ENCODE results near the gene GPRASP3.
A peak's percentile ranks its signal among the peaks of the same experiment; 100 is the strongest.
"Not testable (repeated sequence)": the region's sequence is repeated elsewhere in the genome, so short reads cannot be mapped to it uniquely, and the experiment has no call there.

Gene GPRASP3

GRCh38 chrX:102720237-102721168 lies at the start of gene GPRASP3:
Gene GPRASP3 (plus strand): TSS chrX:102720743. CDS start chrX:102748996, 28,253 bp downstream.
- Histone ChIP-seq H3K9me3 (ENCODE audit: control insufficient read depth, insufficient read depth, low read length) (no peaks in the 10 kb centered on the region), H3K9ac (ENCODE audit: low read depth, low read length) (peak within 1 kb of the TSS; percentile 69), H3K4me1 (ENCODE audit: insufficient read depth, low read length) (peaks cover 10% of the 10 kb centered on the region), H3K36me3 (ENCODE audit: insufficient read depth, low read length) (no peaks in the 10 kb centered on the region)

DNA sequence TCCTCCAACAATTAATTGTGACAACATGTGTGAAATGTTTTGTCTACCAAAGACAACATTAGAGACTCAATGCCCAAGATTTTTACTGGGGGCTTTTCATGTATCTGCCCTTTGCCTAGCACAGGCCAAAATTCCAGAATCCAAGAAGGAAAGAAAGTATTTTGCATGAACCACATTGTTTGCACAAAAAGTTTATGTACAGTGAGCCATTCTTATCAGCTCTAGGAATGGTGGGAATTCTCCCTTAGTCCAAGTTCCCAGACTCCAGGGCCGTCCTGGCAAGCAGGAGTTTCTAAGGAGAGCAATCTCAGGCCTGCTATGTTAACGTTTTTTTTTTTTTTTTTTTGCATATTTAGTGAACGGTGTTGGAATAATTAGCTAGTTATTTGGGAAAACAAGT lies 47.7 kb upstream of the GPRASP3 start:
- no peaks in the 10 kb centered on the region for H3K9me3 ChIP-seq (ENCODE audit: control insufficient read depth, insufficient read depth, low read length)
- no peak overlapping the region for H3K9ac ChIP-seq (ENCODE audit: low read depth, low read length)
- H3K36me3 ChIP-seq (ENCODE audit: insufficient read depth, low read length): no peaks in the 10 kb centered on the region
- peaks cover 3% of the 10 kb centered on the region; the same call in 1 of the 2 replicates for H3K4me1 ChIP-seq (ENCODE audit: insufficient read depth, low read length)

DNA sequence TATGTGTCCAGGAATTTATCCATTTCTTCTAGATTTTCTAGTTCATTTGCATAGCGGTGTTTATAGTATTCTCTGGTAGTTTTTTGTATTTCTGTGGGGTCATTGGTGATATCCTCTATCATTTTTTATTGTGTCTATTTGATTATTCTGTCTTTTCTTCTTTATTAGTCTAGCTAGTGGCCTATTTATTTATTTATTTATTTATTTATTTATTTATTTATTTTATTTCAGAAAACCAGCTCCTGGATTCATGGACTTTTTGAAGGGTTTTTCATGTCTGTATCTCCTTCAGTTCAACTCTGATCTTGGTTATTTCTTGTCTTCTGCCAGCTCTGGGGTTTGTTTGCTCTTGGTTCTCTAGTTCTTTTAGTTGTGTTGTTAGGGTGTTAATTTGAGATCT lies 43.1 kb upstream of the GPRASP3 start:
- not testable (repeated sequence) for H3K4me1 ChIP-seq (ENCODE audit: insufficient read depth, low read length); H3K36me3 ChIP-seq (ENCODE audit: insufficient read depth, low read length); H3K9me3 ChIP-seq (ENCODE audit: control insufficient read depth, insufficient read depth, low read length); H3K9ac ChIP-seq (ENCODE audit: low read depth, low read length)

DNA sequence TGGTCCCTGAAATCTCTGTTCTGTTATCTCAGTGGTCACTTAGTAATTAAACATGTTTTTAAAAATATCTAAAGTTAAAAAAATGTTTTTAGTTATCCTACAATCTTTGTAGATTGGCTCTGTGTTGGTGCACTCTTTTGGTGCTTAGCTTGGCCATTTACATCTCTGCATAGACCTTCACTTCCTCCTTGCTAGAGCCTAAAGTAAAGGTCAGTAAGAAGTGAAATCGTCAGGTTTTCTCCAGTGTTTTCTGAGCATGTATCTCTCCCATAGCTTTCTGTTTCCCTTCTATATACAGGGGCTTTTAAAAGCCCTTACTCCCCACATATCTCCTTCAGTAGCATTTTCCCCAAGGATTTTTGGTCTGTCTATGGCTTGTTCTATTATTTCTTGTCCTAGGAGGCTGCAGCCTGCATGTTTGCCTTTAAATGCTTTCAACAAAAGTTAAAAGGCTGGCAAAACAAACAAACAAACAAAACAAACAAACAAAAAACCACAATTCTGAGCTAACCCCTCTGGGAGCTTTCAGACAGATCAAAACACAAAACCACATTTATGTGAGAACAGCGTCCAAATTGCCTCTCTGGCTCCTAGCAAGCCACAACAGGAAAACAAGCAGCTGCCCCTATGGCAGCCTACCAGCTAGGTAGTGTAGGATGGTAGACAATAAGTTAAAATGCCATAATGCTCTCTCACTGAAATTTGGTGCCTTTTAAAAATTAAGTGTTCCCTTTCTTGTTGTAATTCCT lies 35.6 kb upstream of the GPRASP3 start:
- Histone ChIP-seq H3K9ac (ENCODE audit: low read depth, low read length) (no peak overlapping the region), H3K4me1 (ENCODE audit: insufficient read depth, low read length) (no peaks in the 10 kb centered on the region)

DNA sequence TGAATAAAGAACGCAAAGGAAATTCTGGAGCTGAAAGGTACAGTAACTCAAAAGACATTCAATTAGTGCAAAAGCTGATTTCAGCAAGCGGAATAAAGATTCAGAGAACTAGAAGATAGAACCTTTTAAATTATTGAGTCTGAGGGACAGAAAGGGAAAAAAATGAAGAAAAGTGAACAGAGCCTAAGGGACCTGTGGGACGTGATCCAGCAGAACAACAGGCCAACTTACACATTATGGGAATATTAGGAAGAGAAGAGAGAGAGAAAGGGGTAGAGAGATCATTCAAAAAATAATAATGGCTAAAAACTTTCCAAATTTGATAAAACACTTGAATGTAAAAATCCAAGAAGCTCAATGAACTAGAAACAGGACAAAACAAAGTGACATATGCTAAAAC lies 25.8 kb upstream of the GPRASP3 start:
- H3K9me3 ChIP-seq (ENCODE audit: control insufficient read depth, insufficient read depth, low read length): no peaks in the 10 kb centered on the region; the same call in 1 of the 2 replicates

More for the DNA sequence above, 35.6 kb upstream of the GPRASP3 start:
- Histone ChIP-seq H3K9me3 (ENCODE audit: control insufficient read depth, insufficient read depth, low read length) (no peaks in the 10 kb centered on the region), H3K36me3 (ENCODE audit: insufficient read depth, low read length) (no peaks in the 10 kb centered on the region)

GRCh38 chrX:102696306-102696705 lies 24.2 kb upstream of the GPRASP3 start:
- no peak overlapping the region for H3K9ac ChIP-seq (ENCODE audit: low read depth, low read length)
- no peaks in the 10 kb centered on the region for H3K36me3 ChIP-seq (ENCODE audit: insufficient read depth, low read length)
- H3K9me3 ChIP-seq (ENCODE audit: control insufficient read depth, insufficient read depth, low read length): no peaks in the 10 kb centered on the region; the same call in 1 of the 2 replicates
- no peaks in the 10 kb centered on the region for H3K4me1 ChIP-seq (ENCODE audit: insufficient read depth, low read length)

More for the DNA sequence above, 25.8 kb upstream of the GPRASP3 start:
- H3K4me1 ChIP-seq (ENCODE audit: insufficient read depth, low read length): no peaks in the 10 kb centered on the region
- no peaks in the 10 kb centered on the region for H3K36me3 ChIP-seq (ENCODE audit: insufficient read depth, low read length)
- no peak overlapping the region for H3K9ac ChIP-seq (ENCODE audit: low read depth, low read length)

- Histone ChIP-seq H3K36me3 (ENCODE audit: insufficient read depth, low read length) (no peaks in the 10 kb centered on the region), H3K4me1 (ENCODE audit: insufficient read depth, low read length) (no peaks in the 10 kb centered on the region), H3K9ac (ENCODE audit: low read depth, low read length) (no peak overlapping the region), H3K9me3 (ENCODE audit: control insufficient read depth, insufficient read depth, low read length) (no peaks in the 10 kb centered on the region)
Observed at GRCh38 chrX:102697494-102697893, 23.0 kb upstream of the GPRASP3 start.

- Histone ChIP-seq H3K9me3 (ENCODE audit: control insufficient read depth, insufficient read depth, low read length) (no peaks in the 10 kb centered on the region), H3K9ac (ENCODE audit: low read depth, low read length) (no peak overlapping the region), H3K4me1 (ENCODE audit: insufficient read depth, low read length) (no peaks in the 10 kb centered on the region), H3K36me3 (ENCODE audit: insufficient read depth, low read length) (no peaks in the 10 kb centered on the region)
Observed at GRCh38 chrX:102708900-102709299, 11.6 kb upstream of the GPRASP3 start.

- Histone ChIP-seq H3K9ac (ENCODE audit: low read depth, low read length) (peak overlapping the region; percentile 62; the same call in 1 of the 2 replicates), H3K36me3 (ENCODE audit: insufficient read depth, low read length) (no peaks in the 10 kb centered on the region), H3K9me3 (ENCODE audit: control insufficient read depth, insufficient read depth, low read length) (no peaks in the 10 kb centered on the region), H3K4me1 (ENCODE audit: insufficient read depth, low read length) (no peaks in the 10 kb centered on the region)
Observed at GRCh38 chrX:102711872-102712215, 8.7 kb upstream of the GPRASP3 start.

- no peaks in the 10 kb centered on the region for H3K4me1 ChIP-seq (ENCODE audit: insufficient read depth, low read length)
- H3K9me3 ChIP-seq (ENCODE audit: control insufficient read depth, insufficient read depth, low read length): no peaks in the 10 kb centered on the region
- H3K36me3 ChIP-seq (ENCODE audit: insufficient read depth, low read length): no peaks in the 10 kb centered on the region
- H3K9ac ChIP-seq (ENCODE audit: low read depth, low read length): peak within 1 kb of the TSS; percentile 62
Observed at GRCh38 chrX:102712216-102712966, 8.2 kb upstream of the GPRASP3 start, which contains the start of gene GPRASP2. Gene GPRASP2 (plus strand): TSS chrX:102712448. CDS start chrX:102714870, 2,422 bp downstream.

DNA sequence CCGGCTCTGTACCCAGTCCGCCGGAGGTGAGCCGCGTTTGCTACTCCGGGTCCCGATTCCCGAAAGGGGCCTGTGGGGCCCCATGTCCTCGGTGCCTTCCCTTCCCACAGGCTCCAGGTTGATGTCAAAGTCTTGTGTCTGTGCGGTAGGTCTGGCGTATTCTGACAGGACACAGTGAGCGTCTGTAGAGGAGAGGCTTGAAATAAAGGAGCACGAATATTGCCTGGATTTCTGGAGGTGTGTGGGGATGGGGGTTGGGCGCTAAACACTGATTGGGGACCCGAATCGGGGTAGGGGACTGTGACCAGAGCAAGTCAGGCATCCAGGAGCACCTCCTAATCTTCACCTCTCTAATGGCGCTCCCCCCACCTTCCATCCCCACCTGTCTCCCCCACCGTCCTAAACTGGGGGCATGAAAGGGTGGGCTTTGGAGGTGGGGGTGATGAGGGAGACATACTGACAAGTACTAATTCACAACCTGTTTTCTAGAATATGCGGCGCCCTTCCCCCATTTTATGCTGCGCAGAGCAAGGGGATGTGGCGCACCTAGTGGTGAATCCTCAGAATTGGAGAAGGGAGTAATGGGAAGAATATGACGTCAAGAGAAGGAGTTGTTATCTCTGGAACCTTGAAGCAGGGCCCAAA lies 7.4 kb upstream of the GPRASP3 start:
- Histone ChIP-seq H3K36me3 (ENCODE audit: insufficient read depth, low read length) (no peaks in the 10 kb centered on the region), H3K9me3 (ENCODE audit: control insufficient read depth, insufficient read depth, low read length) (no peaks in the 10 kb centered on the region), H3K9ac (ENCODE audit: low read depth, low read length) (peak overlapping the region; percentile 62), H3K4me1 (ENCODE audit: insufficient read depth, low read length) (no peaks in the 10 kb centered on the region)

DNA sequence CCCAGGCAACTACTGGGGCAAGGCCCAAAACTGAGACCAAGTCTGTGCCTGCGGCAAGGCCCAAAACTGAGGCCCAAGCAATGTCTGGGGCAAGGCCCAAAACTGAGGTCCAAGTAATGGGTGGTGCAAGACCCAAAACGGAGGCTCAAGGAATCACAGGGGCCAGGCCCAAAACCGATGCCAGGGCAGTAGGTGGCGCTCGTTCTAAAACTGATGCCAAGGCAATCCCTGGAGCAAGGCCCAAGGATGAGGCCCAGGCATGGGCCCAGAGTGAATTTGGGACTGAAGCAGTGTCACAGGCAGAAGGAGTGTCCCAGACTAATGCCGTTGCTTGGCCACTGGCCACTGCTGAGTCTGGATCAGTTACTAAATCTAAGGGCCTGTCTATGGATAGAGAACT lies 5.5 kb upstream of the GPRASP3 start:
- Histone ChIP-seq H3K36me3 (ENCODE audit: insufficient read depth, low read length) (no peaks in the 10 kb centered on the region), H3K9me3 (ENCODE audit: control insufficient read depth, insufficient read depth, low read length) (no peaks in the 10 kb centered on the region), H3K9ac (ENCODE audit: low read depth, low read length) (no peak overlapping the region), H3K4me1 (ENCODE audit: insufficient read depth, low read length) (no peaks in the 10 kb centered on the region)

DNA sequence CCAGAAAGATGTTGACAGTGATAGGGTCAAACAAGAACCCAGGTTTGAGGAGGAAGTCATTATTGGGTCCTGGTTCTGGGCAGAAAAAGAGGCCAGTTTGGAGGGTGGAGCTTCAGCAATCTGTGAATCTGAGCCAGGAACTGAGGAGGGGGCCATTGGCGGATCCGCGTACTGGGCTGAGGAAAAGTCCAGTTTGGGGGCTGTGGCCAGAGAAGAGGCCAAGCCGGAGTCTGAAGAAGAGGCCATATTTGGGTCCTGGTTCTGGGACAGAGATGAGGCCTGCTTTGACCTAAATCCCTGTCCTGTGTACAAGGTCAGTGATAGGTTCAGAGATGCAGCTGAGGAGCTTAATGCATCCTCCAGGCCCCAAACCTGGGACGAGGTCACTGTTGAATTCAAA lies 4.6 kb upstream of the GPRASP3 start:
- Histone ChIP-seq H3K9me3 (ENCODE audit: control insufficient read depth, insufficient read depth, low read length) (no peaks in the 10 kb centered on the region), H3K36me3 (ENCODE audit: insufficient read depth, low read length) (no peaks in the 10 kb centered on the region), H3K9ac (ENCODE audit: low read depth, low read length) (no peak overlapping the region), H3K4me1 (ENCODE audit: insufficient read depth, low read length) (no peaks in the 10 kb centered on the region)

GRCh38 chrX:102721169-102721506 lies 595 bp downstream of the GPRASP3 start:
- H3K9me3 ChIP-seq (ENCODE audit: control insufficient read depth, insufficient read depth, low read length); H3K36me3 ChIP-seq (ENCODE audit: insufficient read depth, low read length): not testable (repeated sequence)
- peak overlapping the region; percentile 69; the same call in 1 of the 2 replicates for H3K9ac ChIP-seq (ENCODE audit: low read depth, low read length)
- peaks cover 10% of the 10 kb centered on the region for H3K4me1 ChIP-seq (ENCODE audit: insufficient read depth, low read length)
